Testis (tissue), 3 donors: Measurements from ENCODE around the gene RASIP1. TPM values are rescaled to one million over a fixed set of nuclear protein-coding genes. Genes with fewer than 3 reads are reported as not detected.
"Not testable (repeated sequence)": the region's sequence is repeated elsewhere in the genome, so short reads cannot be mapped to it uniquely, and the experiment has no call there.

Experiments used
- DNase-seq: peaks from one replicate; pipeline ENCODE4 v3.0.0-alpha.2; 2019
- H3K27ac ChIP-seq, 2 donors: fragments of 200-600 bp; sonication (generic); one replicate each; pipeline ENCODE4 v1.5.1; 2019
- H3K27me3 ChIP-seq: fragments of 200-600 bp; sonication (generic); one replicate; pipeline ENCODE4 v1.5.1; 2019
- H3K36me3 ChIP-seq: fragments of 200-600 bp; sonication (generic); one replicate; pipeline ENCODE4 v1.5.1; 2017; ENCODE audit warnings: low read depth; ENCODE audit errors: missing control alignments
- H3K4me1 ChIP-seq: fragments of 200-600 bp; sonication (generic); one replicate; pipeline ENCODE4 v1.5.1; 2019
- H3K4me3 ChIP-seq, 2 donors: fragments of 200-600 bp; sonication (generic); one replicate each; pipeline ENCODE4 v1.5.1; 2017 to 2019
- H3K9me3 ChIP-seq: fragments of 200-600 bp; sonication (generic); one replicate; pipeline ENCODE4 v1.5.1; 2017
- CTCF ChIP-seq, 3 experiments: fragments of 450-650 bp in 2 of 3; fragments of 200-600 bp in 1 of 3; sonication (generic) in 1 of 3; IDR thresholded peaks; one replicate each; pipeline ENCODE4 v1.5.1; 2016 to 2019; ENCODE audit warnings: antibody characterized with exemption in 3 of 3, mild to moderate bottlenecking in 2 of 3, moderate library complexity in 1 of 3
- POLR2A ChIP-seq: fragments of 450-650 bp; IDR thresholded peaks from one replicate; pipeline ENCODE4 v1.6.1; 2017; ENCODE audit warnings: antibody characterized with exemption, mild to moderate bottlenecking, moderate library complexity
- WGBS, 2 donors: methylation state at CpG; one replicate each; pipeline ENCODE4 v1.1.5; 2018; 5-methylcytosine and 5-hydroxymethylcytosine counted together
- intact Hi-C: fragments of 100-400 bp; cut with DNase I; formaldehyde crosslinking; loops from one replicate; pipeline ENCODE4 v1.15.1; 2023; ENCODE audit warnings: low total_unique reads
- polyA plus RNA-seq: library from polyadenylated mRNA; stranded (reverse); fragments of 350-450 nt; fragmentation: Illumina TruSeq; extraction: RNeasy Lipid Tissue Mini Kit (QIAGEN cat#74804); gene quantifications from one replicate; pipeline ENCODE4 v1.2.3, GENCODE V29; 2014; ENCODE audit warnings: low read depth, low replicate concordance; ENCODE audit not compliant: insufficient read depth
- total RNA-seq, 2 donors: library from RNA; depleted of rRNA; stranded (reverse); fragments of >200 nt; gene quantifications; one replicate each; pipeline ENCODE4 v1.2.3, GENCODE V29; 2016

RASIP1 gene
- total and polyA plus RNA-seq, 3 donors from 2014 or later, result 8.8 to 21.4 (median 11.2) TPM

- Histone ChIP-seq H3K27ac (no peak overlapping the region), H3K27me3 (no peaks in the 10 kb centered on the region), H3K36me3 (no peaks in the 10 kb centered on the region), H3K9me3 (no peaks in the 10 kb centered on the region), H3K4me3 (no peak overlapping the region), H3K4me1 (peaks cover 3% of the 10 kb centered on the region)
- WGBS, 2 donors, result 65% methylated on average over 7 of the region's 7 CpGs
- intact Hi-C loops, result no loop called here
- TF ChIP-seq CTCF (IDR thresholded peaks at IDR 0.05), result no peak
- TF ChIP-seq POLR2A, result no peak
- no peak for DNase-seq
These were observed 29.9 kb upstream of the RASIP1 start for GRCh38 chr19:48770266-48770665.

GRCh38 chr19:48768994-48769713, 28.7 kb upstream of the RASIP1 start:
- no peak overlapping the region for H3K4me3 ChIP-seq
- no peak for DNase-seq
- H3K36me3 ChIP-seq, result no peaks in the 10 kb centered on the region
- intact Hi-C loops, result no loop called here
- TF ChIP-seq POLR2A (no peak), CTCF (IDR thresholded peaks at IDR 0.05) (no peak)
- no peaks in the 10 kb centered on the region for H3K9me3 ChIP-seq
- peaks cover 3% of the 10 kb centered on the region for H3K4me1 ChIP-seq
- H3K27ac ChIP-seq, result no peak overlapping the region
- no peaks in the 10 kb centered on the region for H3K27me3 ChIP-seq
- WGBS, 2 donors, result 73 to 83% methylated on average over 11 of the region's 11 CpGs

GRCh38 chr19:48768171-48768753, 27.9 kb upstream of the RASIP1 start:
- intact Hi-C loops, DNase-seq, H3K36me3 ChIP-seq, H3K27me3 ChIP-seq, H3K27ac ChIP-seq, H3K4me3 ChIP-seq, H3K4me1 ChIP-seq, H3K9me3 ChIP-seq: not testable (repeated sequence)
- 39 to 45% methylated on average over 6 of the region's 6 CpGs for WGBS, 2 donors

- H3K4me3 ChIP-seq, H3K36me3 ChIP-seq, DNase-seq, H3K4me1 ChIP-seq, H3K9me3 ChIP-seq, intact Hi-C loops, H3K27me3 ChIP-seq, H3K27ac ChIP-seq: not testable (repeated sequence)
- 47 to 50% methylated on average over 5 of the region's 5 CpGs for WGBS, 2 donors
These were observed 25.4 kb upstream of the RASIP1 start for GRCh38 chr19:48765816-48766215.

GRCh38 chr19:48760504-48761205, 20.2 kb upstream of the RASIP1 start:
- H3K4me1 ChIP-seq, result peaks cover 5% of the 10 kb centered on the region
- H3K27ac ChIP-seq, result no peak overlapping the region
- no peak for DNase-seq
- H3K36me3 ChIP-seq, result no peaks in the 10 kb centered on the region
- intact Hi-C loops, result no loop called here
- no peaks in the 10 kb centered on the region for H3K9me3 ChIP-seq
- WGBS, 2 donors, result 81 to 86% methylated on average over 14 to 16 of the region's 16 CpGs
- H3K27me3 ChIP-seq, result no peaks in the 10 kb centered on the region
- H3K4me3 ChIP-seq, result no peak overlapping the region
- TF ChIP-seq POLR2A (no peak), CTCF (IDR thresholded peaks at IDR 0.05) (no peak)
